NT2/D1 (cell line): ENCODE measurements around the gene TSPAN31.
"Not testable (repeated sequence)": the region's sequence is repeated elsewhere in the genome, so short reads cannot be mapped to it uniquely, and the experiment has no call there.

Source experiments
- DNase-seq: peaks from one replicate; pipeline ENCODE4 v3.0.0-alpha.2; 2011; ENCODE audit warnings: low read depth, low spot score
- H3K27me3 ChIP-seq: 2 replicates; pipeline ENCODE4 v1.6.0; 2011; ENCODE audit warnings: mild to moderate bottlenecking; ENCODE audit not compliant: insufficient read length, insufficient read depth
- H3K36me3 ChIP-seq: 2 replicates; pipeline ENCODE4 v1.6.1; 2011; ENCODE audit warnings: mild to moderate bottlenecking, low read length, mixed read lengths; ENCODE audit not compliant: insufficient read depth, insufficient read length
- H3K4me1 ChIP-seq: 2 replicates; pipeline ENCODE4 v1.5.1; 2011; ENCODE audit not compliant: insufficient read depth, insufficient read length
- H3K4me3 ChIP-seq: 2 replicates; pipeline ENCODE4 v1.5.1; 2011; ENCODE audit warnings: low read depth; ENCODE audit not compliant: insufficient read length
- H3K9ac ChIP-seq: 2 replicates; pipeline ENCODE4 v1.6.0; 2011; ENCODE audit warnings: low read depth; ENCODE audit not compliant: insufficient read length
- H3K9me3 ChIP-seq: 2 replicates; pipeline ENCODE4 v1.5.1; 2011; ENCODE audit warnings: mild to moderate bottlenecking, low read length; ENCODE audit not compliant: insufficient read depth
- SUZ12 ChIP-seq: IDR thresholded peaks from 2 replicates; pipeline ENCODE4 v1.6.1; 2011; ENCODE audit not compliant: insufficient read length, insufficient read depth; ENCODE audit errors: extremely low read depth
- YY1 ChIP-seq: IDR thresholded peaks from 2 replicates; pipeline ENCODE4 v1.6.1; 2011; ENCODE audit not compliant: insufficient read length, insufficient read depth
- ZNF274 ChIP-seq: IDR thresholded peaks from 2 replicates; pipeline ENCODE4 v1.6.1; 2011; ENCODE audit warnings: mild to moderate bottlenecking, low read depth, low read length

The TSPAN31 gene

GRCh38 chr12:57712701-57713100 lies 32.1 kb upstream of the TSPAN31 start:
- TF ChIP-seq SUZ12 (no peak), ZNF274 (no peak), YY1 (no peak)
- Histone ChIP-seq H3K9me3 (no peaks in the 10 kb centered on the region), H3K36me3 (peaks cover 19% of the 10 kb centered on the region), H3K4me1 (peaks cover 4% of the 10 kb centered on the region), H3K9ac (peak overlapping the region; percentile 11), H3K4me3 (no peak overlapping the region), H3K27me3 (no peaks in the 10 kb centered on the region)
- DNase-seq: no peak

- Histone ChIP-seq H3K4me3 (no peak overlapping the region), H3K27me3 (no peaks in the 10 kb centered on the region), H3K9me3 (no peaks in the 10 kb centered on the region), H3K9ac (peak overlapping the region; percentile 11), H3K4me1 (peaks cover 4% of the 10 kb centered on the region), H3K36me3 (peaks cover 24% of the 10 kb centered on the region)
- TF ChIP-seq SUZ12 (no peak), YY1 (no peak), ZNF274 (no peak)
- no peak for DNase-seq
These were observed 31.6 kb upstream of the TSPAN31 start for GRCh38 chr12:57713209-57713608.

- not testable (repeated sequence) for H3K27me3 ChIP-seq, H3K9ac ChIP-seq, H3K4me1 ChIP-seq
These were observed 29.6 kb upstream of the TSPAN31 start for GRCh38 chr12:57715036-57715748.

GRCh38 chr12:57715786-57716185 lies 29.1 kb upstream of the TSPAN31 start:
- Histone ChIP-seq H3K9me3 (no peaks in the 10 kb centered on the region), H3K36me3 (peaks cover 50% of the 10 kb centered on the region), H3K9ac (no peak overlapping the region), H3K27me3 (no peaks in the 10 kb centered on the region), H3K4me3 (no peak overlapping the region), H3K4me1 (peaks cover 4% of the 10 kb centered on the region)
- DNase-seq: no peak
- no peak for TF ChIP-seq SUZ12
- no peak for TF ChIP-seq ZNF274
- no peak for TF ChIP-seq YY1

More at GRCh38 chr12:57715036-57715748, 29.6 kb upstream of the TSPAN31 start:
- not testable (repeated sequence) for H3K4me3 ChIP-seq, DNase-seq, H3K9me3 ChIP-seq
- peaks cover 44% of the 10 kb centered on the region for H3K36me3 ChIP-seq

GRCh38 chr12:57716305-57716704 lies 28.5 kb upstream of the TSPAN31 start:
- Histone ChIP-seq H3K4me1 (peaks cover 4% of the 10 kb centered on the region), H3K4me3 (no peak overlapping the region), H3K9ac (no peak overlapping the region), H3K9me3 (no peaks in the 10 kb centered on the region), H3K36me3 (peaks cover 55% of the 10 kb centered on the region), H3K27me3 (no peaks in the 10 kb centered on the region)
- TF ChIP-seq SUZ12 (no peak), YY1 (no peak), ZNF274 (no peak)
- no peak for DNase-seq

- Histone ChIP-seq H3K27me3 (no peaks in the 10 kb centered on the region), H3K36me3 (peaks cover 63% of the 10 kb centered on the region), H3K9ac (no peak overlapping the region), H3K4me1 (peaks cover 4% of the 10 kb centered on the region), H3K4me3 (no peak overlapping the region), H3K9me3 (no peaks in the 10 kb centered on the region)
- TF ChIP-seq YY1 (no peak), ZNF274 (no peak), SUZ12 (no peak)
- no peak for DNase-seq
These were observed 27.7 kb upstream of the TSPAN31 start for GRCh38 chr12:57717131-57717530.

GRCh38 chr12:57717846-57718640 lies 26.8 kb upstream of the TSPAN31 start:
- DNase-seq: no peak
- no peaks in the 10 kb centered on the region for H3K4me1 ChIP-seq
- peaks cover 63% of the 10 kb centered on the region for H3K36me3 ChIP-seq
- no peak overlapping the region for H3K4me3 ChIP-seq
- H3K27me3 ChIP-seq: no peaks in the 10 kb centered on the region
- H3K9me3 ChIP-seq: no peaks in the 10 kb centered on the region
- TF ChIP-seq ZNF274 (no peak), YY1 (no peak), SUZ12 (no peak)
- H3K9ac ChIP-seq: no peak overlapping the region
